Astrocyte of the spinal cord (primary cell): ENCODE measurements around the gene PSMA7.

Experiments
- DNase-seq: peaks from one replicate; pipeline ENCODE4 v3.0.0; 2011; ENCODE audit warnings: low read depth, low spot score
- H3K4me3 ChIP-seq: 2 replicates; pipeline ENCODE4 v1.5.1; 2011; ENCODE audit warnings: low read depth, mild to moderate bottlenecking, low read length, moderate library complexity
- in situ Hi-C: cut with HindIII; loops from 2 replicates; pipeline ENCODE4 v1.10.0; 2017; ENCODE audit warnings: low sequenced_read_pairs
- TF ChIP-seq, protein P1 (sequence below): IDR thresholded peaks from 2 replicates; pipeline ENCODE4 v1.5.1; 2012; ENCODE audit warnings: low read depth, mild to moderate bottlenecking, low read length, inconsistent platforms

Gene PSMA7

DNA sequence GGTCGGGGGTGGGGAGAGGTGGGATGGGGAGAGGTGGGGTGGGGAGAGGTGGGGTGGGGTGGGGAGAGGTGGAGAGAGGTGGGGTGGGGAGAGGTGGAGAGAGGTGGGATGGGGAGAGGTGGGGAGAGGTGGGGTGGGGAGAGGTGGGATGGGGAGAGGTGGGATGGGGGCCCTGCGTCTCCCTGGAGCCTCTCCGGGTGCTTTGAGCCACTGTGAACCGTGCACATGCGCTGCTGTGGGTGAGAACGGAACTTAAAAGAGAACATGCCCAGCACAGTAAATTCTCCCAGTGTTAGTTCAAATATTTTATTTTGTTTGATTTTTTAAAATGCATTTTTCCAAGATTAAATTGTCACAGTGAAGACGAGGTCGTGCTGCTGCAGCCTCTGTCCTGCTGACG is 17.1 kb upstream of the PSMA7 start:
- no peak for DNase-seq
- no peak overlapping the region for H3K4me3 ChIP-seq
- in situ Hi-C loops, result no loop called here
- TF ChIP-seq, protein P1, sequence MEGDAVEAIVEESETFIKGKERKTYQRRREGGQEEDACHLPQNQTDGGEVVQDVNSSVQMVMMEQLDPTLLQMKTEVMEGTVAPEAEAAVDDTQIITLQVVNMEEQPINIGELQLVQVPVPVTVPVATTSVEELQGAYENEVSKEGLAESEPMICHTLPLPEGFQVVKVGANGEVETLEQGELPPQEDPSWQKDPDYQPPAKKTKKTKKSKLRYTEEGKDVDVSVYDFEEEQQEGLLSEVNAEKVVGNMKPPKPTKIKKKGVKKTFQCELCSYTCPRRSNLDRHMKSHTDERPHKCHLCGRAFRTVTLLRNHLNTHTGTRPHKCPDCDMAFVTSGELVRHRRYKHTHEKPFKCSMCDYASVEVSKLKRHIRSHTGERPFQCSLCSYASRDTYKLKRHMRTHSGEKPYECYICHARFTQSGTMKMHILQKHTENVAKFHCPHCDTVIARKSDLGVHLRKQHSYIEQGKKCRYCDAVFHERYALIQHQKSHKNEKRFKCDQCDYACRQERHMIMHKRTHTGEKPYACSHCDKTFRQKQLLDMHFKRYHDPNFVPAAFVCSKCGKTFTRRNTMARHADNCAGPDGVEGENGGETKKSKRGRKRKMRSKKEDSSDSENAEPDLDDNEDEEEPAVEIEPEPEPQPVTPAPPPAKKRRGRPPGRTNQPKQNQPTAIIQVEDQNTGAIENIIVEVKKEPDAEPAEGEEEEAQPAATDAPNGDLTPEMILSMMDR, result no peak

DNA sequence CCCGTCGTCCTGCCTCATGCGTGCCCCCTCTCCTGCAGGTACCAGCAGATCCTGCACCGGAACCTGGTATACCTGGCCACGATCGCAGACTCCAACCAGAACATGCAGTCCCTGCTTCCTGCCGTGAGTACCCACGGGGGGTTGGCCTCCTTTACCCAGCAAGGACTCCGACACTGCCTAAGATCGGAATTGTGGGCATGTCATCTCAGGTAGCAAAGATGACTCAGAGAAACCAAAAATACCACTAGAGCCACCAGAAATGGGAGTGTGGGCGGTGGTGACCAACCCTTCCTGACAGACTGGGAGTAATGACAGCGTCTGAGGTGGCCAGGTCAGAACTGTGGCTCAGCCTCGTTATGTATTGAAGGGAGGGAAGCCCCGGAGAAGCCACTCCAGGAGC is 16.6 kb upstream of the PSMA7 start:
- in situ Hi-C loops, result no loop called here
- peak; percentile 9 for DNase-seq
- TF ChIP-seq, protein P1, result no peak
- H3K4me3 ChIP-seq, result no peak overlapping the region

DNA sequence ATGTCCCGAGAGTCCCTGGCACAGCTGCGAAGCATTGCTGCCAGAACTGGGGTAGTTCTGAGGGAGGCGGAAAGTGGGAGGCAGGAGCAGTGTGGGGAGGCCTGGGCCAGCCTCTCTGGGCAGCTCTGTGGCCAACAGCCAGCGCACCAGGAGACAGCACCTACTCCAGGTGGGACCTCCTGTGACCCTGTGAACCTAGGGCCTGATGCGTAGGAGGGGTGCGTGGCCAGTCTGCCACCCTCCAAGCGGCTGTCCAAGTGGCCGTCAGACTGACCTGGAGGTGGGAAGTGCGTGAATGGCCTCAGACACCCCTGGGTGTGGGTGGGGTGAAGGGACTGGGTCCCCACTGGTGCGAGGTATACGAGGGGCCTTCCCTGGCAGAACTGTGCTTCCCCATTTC is 15.9 kb upstream of the PSMA7 start:
- in situ Hi-C loops, result no loop called here
- H3K4me3 ChIP-seq, result no peak overlapping the region
- TF ChIP-seq, protein P1, result no peak
- DNase-seq, result no peak

DNA sequence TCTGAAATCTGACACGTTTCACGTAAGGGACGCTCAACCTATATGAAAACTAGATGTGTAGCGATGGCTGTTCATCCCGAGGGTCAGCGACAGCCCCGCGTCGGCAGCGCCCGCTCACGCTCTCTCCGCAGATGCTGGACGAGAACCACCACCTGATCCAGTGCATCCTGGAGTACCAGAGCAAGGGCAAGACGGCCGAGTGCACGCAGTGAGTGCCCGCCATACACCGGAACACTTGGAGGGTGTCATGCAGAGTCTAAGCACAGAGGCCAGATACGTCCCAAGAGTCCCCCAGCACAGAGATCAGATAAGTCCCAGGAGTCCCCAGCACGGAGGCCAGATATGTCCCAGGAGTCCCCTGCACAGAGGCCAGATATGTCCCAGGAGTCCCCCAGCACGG is 15.3 kb upstream of the PSMA7 start:
- no peak overlapping the region for H3K4me3 ChIP-seq
- in situ Hi-C loops, result no loop called here
- no peak for DNase-seq
- TF ChIP-seq, protein P1, result no peak

DNA sequence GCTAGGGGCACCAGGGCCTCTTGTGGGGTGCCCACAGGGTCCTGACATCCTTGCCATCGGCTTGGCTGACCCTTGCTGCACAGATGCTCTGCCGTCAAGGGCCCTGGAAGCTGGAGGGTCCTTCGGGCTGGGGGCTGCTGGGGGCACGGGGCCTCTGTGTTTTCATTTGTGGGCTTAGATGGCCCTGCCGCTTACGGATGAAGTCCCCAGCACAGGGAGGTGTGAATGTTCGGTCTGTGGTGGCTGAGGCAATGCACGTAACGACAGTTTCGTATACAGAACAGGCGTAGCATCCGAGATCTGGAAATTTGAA is 14.8 kb upstream of the PSMA7 start:
- no peak for DNase-seq
- H3K4me3 ChIP-seq, result no peak overlapping the region
- TF ChIP-seq, protein P1, result no peak
- in situ Hi-C loops, result no loop called here

DNA sequence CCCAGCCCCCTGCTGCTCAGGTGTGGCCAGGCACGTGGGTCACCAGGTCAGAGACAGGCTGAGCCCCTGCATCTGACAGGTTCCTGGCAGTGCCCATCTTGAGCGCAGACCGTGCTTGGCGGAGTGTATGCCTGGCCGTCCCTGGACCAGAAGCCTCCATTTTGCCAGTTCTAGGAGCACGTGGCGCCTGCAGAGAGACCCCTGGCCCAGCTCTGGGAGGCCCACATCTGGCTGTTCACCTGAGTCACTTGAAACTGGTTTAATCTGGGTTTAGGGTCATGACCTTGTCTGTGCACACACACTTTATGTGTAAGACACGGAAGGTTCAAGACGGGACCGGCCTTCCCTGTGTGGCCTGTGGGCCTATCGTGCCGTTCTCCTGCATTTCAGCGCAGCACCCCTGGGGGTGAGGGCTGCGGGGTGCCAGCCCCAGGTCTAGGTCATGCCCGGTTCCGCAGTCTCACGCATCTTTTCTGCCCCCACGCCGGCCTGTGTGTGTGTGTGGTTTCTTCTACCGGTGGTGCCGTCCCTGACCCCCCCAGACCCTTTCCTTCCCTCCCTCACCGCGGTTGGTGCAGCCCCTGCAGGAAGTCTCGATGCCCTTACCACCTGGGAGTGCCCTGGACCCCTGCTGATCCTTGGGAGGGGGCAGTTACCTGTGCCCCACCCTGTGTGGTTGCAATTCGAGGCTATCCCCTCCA is 14.3 kb upstream of the PSMA7 start:
- in situ Hi-C loops, result no loop called here
- no peak for DNase-seq
- H3K4me3 ChIP-seq, result no peak overlapping the region
- TF ChIP-seq, protein P1, result no peak
